H1 (cell line): Measurements from ENCODE around the gene CAMKMT. TPM values are rescaled to one million over a fixed set of nuclear protein-coding genes. Genes with fewer than 3 reads are reported as not detected.

ENCODE experiments used
- CTCF ChIA-PET: fragments of 300-600 bp; sonication (Branson Sonifier 250); formaldehyde crosslinking; loops from one replicate; lab custom pipeline; 2021; ENCODE audit not compliant: partially characterized antibody; lab: Charles Lee
- POLR2A ChIA-PET: fragments of 300-600 bp; sonication (Branson Sonifier 250); formaldehyde crosslinking; loops from one replicate; lab custom pipeline; 2021; ENCODE audit warnings: inconsistent platforms; ENCODE audit not compliant: partially characterized antibody; lab: Charles Lee
- DNase-seq, 2 experiments: peaks; one replicate each; pipeline versions ENCODE4 v3.0.0 to v3.0.0-alpha.2; 2010 to 2022; ENCODE audit warnings: low spot score in 2 of 2, low read depth in 1 of 2, mixed read lengths in 1 of 2
- FAIRE-seq: peaks from 2 replicates; lab custom pipeline; 2011; peaks lifted over from hg19 to GRCh38; lab: Jason Lieb, UNC
- H2AFZ ChIP-seq: 2 replicates; pipeline ENCODE4 v1.8.1; 2012; ENCODE audit warnings: low read length, inconsistent platforms
- H2AK5ac ChIP-seq: 2 replicates; pipeline ENCODE4 v1.6.1; 2013; ENCODE audit warnings: low read depth, low read length
- H2BK120ac ChIP-seq: replicated peaks from 2 replicates; pipeline ENCODE3; 2013; ENCODE audit warnings: low read depth, low read length, inconsistent platforms
- H2BK12ac ChIP-seq: 2 replicates; pipeline ENCODE4 v1.6.1; 2013; ENCODE audit warnings: low read depth, low read length
- H2BK15ac ChIP-seq: 2 replicates; pipeline ENCODE4 v1.6.1; 2013; ENCODE audit warnings: low read length
- H2BK20ac ChIP-seq: 2 replicates; pipeline ENCODE4 v1.6.1; 2013; ENCODE audit warnings: low read length
- H2BK5ac ChIP-seq: 2 replicates; pipeline ENCODE4 v1.6.1; 2013; ENCODE audit warnings: low read depth, low read length
- H3K14ac ChIP-seq: 2 replicates; pipeline ENCODE4 v1.6.1; 2013; ENCODE audit warnings: inconsistent platforms; ENCODE audit not compliant: insufficient read length
- H3K18ac ChIP-seq: 2 replicates; pipeline ENCODE4 v1.6.1; 2013; ENCODE audit warnings: low read length; ENCODE audit errors: extremely low read depth
- H3K23ac ChIP-seq: 2 replicates; pipeline ENCODE4 v1.6.1; 2013; ENCODE audit warnings: inconsistent platforms; ENCODE audit not compliant: insufficient read length
- H3K23me2 ChIP-seq: 2 replicates; pipeline ENCODE4 v1.6.1; 2013; ENCODE audit warnings: low read depth, low read length
- H3K27ac ChIP-seq: 2 replicates; pipeline ENCODE4 v1.6.1; 2011; ENCODE audit warnings: low read depth, low read length, inconsistent platforms
- H3K27me3 ChIP-seq, 4 experiments: replicated peaks in 1 of 4; 1 replicate in 1 of 4; 2 replicates in 3 of 4; pipeline versions ENCODE4 v1.6.1 to v1.8.1; 2011 to 2013; ENCODE audit warnings: low read length in 3 of 4, mild to moderate bottlenecking in 3 of 4, inconsistent platforms in 2 of 4, mixed read lengths in 2 of 4, moderate library complexity in 1 of 4; ENCODE audit not compliant: control insufficient read depth in 3 of 4, insufficient read depth in 3 of 4; ENCODE audit errors: extremely low read depth in 1 of 4
- H3K36me3 ChIP-seq, 4 experiments: 2 replicates each; pipeline versions ENCODE4 v1.6.1 to v1.8.1; 2011 to 2013; ENCODE audit warnings: mild to moderate bottlenecking in 4 of 4, low read length in 3 of 4, moderate library complexity in 2 of 4, control low read depth in 1 of 4, inconsistent platforms in 1 of 4; ENCODE audit not compliant: insufficient read depth in 4 of 4, control insufficient read depth in 2 of 4
- H3K4ac ChIP-seq: replicated peaks from 2 replicates; pipeline ENCODE3; 2013; ENCODE audit warnings: low read length, low read depth, mixed read lengths, inconsistent platforms; ENCODE audit not compliant: insufficient read length
- H3K4me1 ChIP-seq, 4 experiments: replicated peaks in 1 of 4; 1 replicate in 1 of 4; 2 replicates in 3 of 4; pipeline versions ENCODE4 v1.6.1 to v1.8.1; 2011 to 2013; ENCODE audit warnings: low read length in 3 of 4, inconsistent platforms in 2 of 4, mixed read lengths in 1 of 4; ENCODE audit not compliant: insufficient read depth in 4 of 4, control insufficient read depth in 3 of 4
- H3K4me2 ChIP-seq, 2 experiments: 2 replicates each; pipeline versions ENCODE4 v1.6.1 to v1.8.1; 2011 to 2013; ENCODE audit warnings: low read depth in 2 of 2, low read length in 2 of 2, control low read depth in 1 of 2, inconsistent platforms in 1 of 2, mild to moderate bottlenecking in 1 of 2; ENCODE audit not compliant: insufficient read depth in 1 of 2
- H3K4me3 ChIP-seq, 4 experiments: fragments of 200-600, 300-600 bp in 1 of 4; sonication (generic), shearing (Covaris generic), sonication (Bioruptor Twin) in 1 of 4; 2 replicates each; pipeline versions ENCODE4 v1.5.1 to v1.8.1; 2011 to 2016; ENCODE audit warnings: low read length in 4 of 4, low read depth in 3 of 4, control low read depth in 2 of 4, inconsistent platforms in 2 of 4, mild to moderate bottlenecking in 2 of 4, mixed read lengths in 1 of 4, moderate library complexity in 1 of 4; ENCODE audit not compliant: insufficient read depth in 2 of 4; ENCODE audit errors: extremely low read depth in 1 of 4
- H3K56ac ChIP-seq: replicated peaks from 2 replicates; pipeline ENCODE3; 2013; ENCODE audit warnings: low read depth, mild to moderate bottlenecking, mixed read lengths, low read length, inconsistent platforms; ENCODE audit not compliant: insufficient read length
- H3K79me1 ChIP-seq: 2 replicates; pipeline ENCODE4 v1.6.1; 2013; ENCODE audit warnings: low read depth, low read length, control low read depth
- H3K79me2 ChIP-seq, 2 experiments: 2 replicates each; pipeline versions ENCODE4 v1.6.1 to v1.8.1; 2012 to 2013; ENCODE audit warnings: low read length in 2 of 2, mild to moderate bottlenecking in 2 of 2, inconsistent platforms in 1 of 2; ENCODE audit not compliant: insufficient read depth in 2 of 2, control insufficient read depth in 1 of 2
- H3K9ac ChIP-seq, 4 experiments: replicated peaks in 1 of 4; 1 replicate in 1 of 4; 2 replicates in 3 of 4; pipeline versions ENCODE4 v1.6.1 to v1.8.1; 2011 to 2013; ENCODE audit warnings: low read depth in 3 of 4, low read length in 3 of 4, control low read depth in 2 of 4, mild to moderate bottlenecking in 2 of 4, moderate library complexity in 2 of 4, inconsistent platforms in 1 of 4; ENCODE audit errors: extremely low read depth in 1 of 4
- H3K9me3 ChIP-seq, 2 experiments: 2 replicates each; pipeline versions ENCODE4 v1.6.1 to v1.8.1; 2012 to 2013; ENCODE audit warnings: mild to moderate bottlenecking in 2 of 2, moderate library complexity in 2 of 2, control low read depth in 1 of 2, inconsistent platforms in 1 of 2, low read depth in 1 of 2, low read length in 1 of 2, mixed read lengths in 1 of 2; ENCODE audit not compliant: insufficient read depth in 2 of 2
- H4K20me1 ChIP-seq, 2 experiments: replicated peaks in 1 of 2; 2 replicates each; pipeline versions ENCODE3 to v1.8.1; 2011 to 2013; ENCODE audit warnings: inconsistent platforms in 2 of 2, low read length in 2 of 2, mild to moderate bottlenecking in 1 of 2; ENCODE audit not compliant: insufficient read depth in 2 of 2, control insufficient read depth in 1 of 2
- H4K5ac ChIP-seq: 2 replicates; pipeline ENCODE4 v1.6.1; 2013; ENCODE audit warnings: low read length, low read depth, mixed read lengths, inconsistent platforms; ENCODE audit not compliant: insufficient read length
- H4K8ac ChIP-seq: 2 replicates; pipeline ENCODE4 v1.8.0; 2013; ENCODE audit warnings: mild to moderate bottlenecking, moderate library complexity, low read length, inconsistent platforms; ENCODE audit not compliant: insufficient read depth; ENCODE audit errors: extremely low read depth
- H4K91ac ChIP-seq: replicated peaks from 2 replicates; pipeline ENCODE3; 2013; ENCODE audit warnings: low read length, mixed read lengths, inconsistent platforms; ENCODE audit not compliant: insufficient read length
- EGR1 ChIP-seq: IDR thresholded peaks from 2 replicates; pipeline ENCODE4 v1.6.1; 2011; ENCODE audit warnings: low read depth, low read length, borderline replicate concordance
- EZH2 ChIP-seq: fragments of 200-600 bp; sonication (generic); IDR thresholded peaks from 2 replicates; pipeline ENCODE4 v1.7.1; 2012; ENCODE audit warnings: low read depth, mild to moderate bottlenecking, moderate library complexity, low read length, inconsistent platforms; ENCODE audit not compliant: severe bottlenecking
- FOSL1 ChIP-seq: IDR thresholded peaks from 2 replicates; pipeline ENCODE4 v1.6.1; 2011; ENCODE audit warnings: mild to moderate bottlenecking, low read depth, low read length, moderate library complexity; ENCODE audit not compliant: insufficient read depth
- HDAC2 ChIP-seq, 2 experiments: fragments of 300-600 bp in 1 of 2; sonication (generic) in 1 of 2; IDR thresholded peaks; 2 replicates each; pipeline ENCODE4 v1.6.1; 2011 to 2012; ENCODE audit warnings: low read depth in 2 of 2, low read length in 2 of 2, mild to moderate bottlenecking in 2 of 2, moderate library complexity in 2 of 2, borderline replicate concordance in 1 of 2, inconsistent platforms in 1 of 2
- TBP ChIP-seq: IDR thresholded peaks from 2 replicates; pipeline ENCODE4 v1.6.1; 2011; ENCODE audit warnings: low read depth, low read length, improper control_type of control experiment
- WGBS, 2 experiments: shearing (Covaris generic) in 1 of 2; methylation state at CpG; one replicate each; pipeline versions ENCODE4 v1.1.6 to v1.1.7; 2013 to 2015; ENCODE audit warnings: low lambda C conversion rate in 2 of 2, mixed read lengths in 2 of 2, inconsistent platforms in 1 of 2, low coverage in 1 of 2, missing lambda C conversion rate in 1 of 2; ENCODE audit not compliant: insufficient replicate concordance in 2 of 2, insufficient coverage in 1 of 2, insufficient read length in 1 of 2; ENCODE audit errors: extremely low coverage in 1 of 2, missing lambda C conversion rate in 1 of 2; 5-methylcytosine and 5-hydroxymethylcytosine counted together
- polyA plus RNA-seq, 7 experiments: library from polyadenylated mRNA; depleted of rRNA in 3 of 7; stranded (reverse) in 5 of 7; unstranded in 2 of 7; fragments of >200 nt in 5 of 7; fragments of 200-250 nt in 2 of 7; gene quantifications; 1 replicate in 5 of 7; 2 replicates in 1 of 7; 4 replicates in 1 of 7; pipeline versions ENCODE4 v1.2.1 to v1.2.3, GENCODE V29; 2011 to 2013; ENCODE audit warnings: missing spikeins in 2 of 7, mixed read lengths in 2 of 7
- total RNA-seq: library from RNA; stranded (reverse); fragmentation: NEBNext Ultra II Directional; extraction: Animal tissue kit (Norgen Biotek cat#: 25700); gene quantifications from 2 replicates; pipeline ENCODE4 v1.2.1, GENCODE V29; 2021
- TF ChIP-seq, protein P1 (sequence below): IDR thresholded peaks from 2 replicates; pipeline ENCODE4 v1.6.1; 2012; ENCODE audit warnings: low read length, inconsistent platforms
- TF ChIP-seq, protein P2 (sequence below), 3 experiments: IDR thresholded peaks; 1 replicate in 2 of 3; 2 replicates in 1 of 3; pipeline versions ENCODE4 v1.5.1 to v1.6.1; 2011; ENCODE audit warnings: low read length in 3 of 3, mild to moderate bottlenecking in 3 of 3, inconsistent platforms in 2 of 3, low read depth in 1 of 3, moderate library complexity in 1 of 3; ENCODE audit not compliant: insufficient read depth in 1 of 3; ENCODE audit errors: control extremely low read depth in 1 of 3

Gene CAMKMT
- total and polyA plus RNA-seq, 2 of the 8 experiments (the other 6 are each of a cell fraction or from before 2014, with no cell fraction given), result 14.7 to 22.4 TPM

DNA sequence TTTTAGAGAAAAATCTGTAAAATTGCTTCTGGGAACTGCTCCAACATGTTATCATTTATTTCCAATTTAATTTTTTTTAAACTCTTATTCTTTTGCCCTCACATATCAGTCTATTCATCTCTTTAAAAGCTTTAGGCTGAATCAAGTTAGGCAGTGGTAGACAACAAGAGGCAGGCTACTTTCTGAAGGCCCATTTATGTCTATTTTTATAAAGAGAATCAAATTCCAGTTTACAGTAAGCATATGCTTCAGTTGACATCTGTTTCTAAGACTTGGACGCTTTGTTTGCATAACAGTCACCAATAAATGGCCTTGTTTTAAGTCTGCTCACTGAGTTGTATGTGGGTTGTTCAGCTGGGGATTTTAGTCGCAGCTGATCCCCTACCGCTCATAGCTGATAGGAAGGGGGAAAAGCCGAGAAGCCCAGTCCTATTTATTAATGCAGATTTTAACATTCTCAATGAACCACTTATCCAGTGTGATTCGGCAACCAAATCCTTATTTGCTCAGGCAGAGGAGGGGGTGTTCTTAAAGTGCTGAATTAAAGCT lies 319.3 kb downstream of the CAMKMT start:
- Histone ChIP-seq H2BK15ac (no peak overlapping the region), H3K23ac (no peak overlapping the region), H3K9me3 (no peaks in the 10 kb centered on the region), H3K56ac (no peak overlapping the region), H2BK12ac (no peak overlapping the region), H3K36me3 (no peaks in the 10 kb centered on the region), H3K4me2 (no peak overlapping the region; a peak in 1 of 4 replicates), H3K4ac (no peak overlapping the region), H3K9ac (no peak overlapping the region), H4K8ac (no peak overlapping the region), H3K27me3 (no peaks in the 10 kb centered on the region), H2BK120ac (no peak overlapping the region), H3K79me1 (0 out of 2 replicates have a peak, but pooled peaks cover 2% of the 10 kb centered on the region), H2AK5ac (no peak overlapping the region), H3K14ac (no peak overlapping the region), H3K27ac (no peak overlapping the region), H2AFZ (no peak overlapping the region), H2BK20ac (no peak overlapping the region), H3K18ac (no peak overlapping the region), H3K4me1 (peaks cover 0 to 11% (median 2%) of the 10 kb centered on the region in 4 experiments; a peak in 4 of 7 replicates), H4K20me1 (no peaks in the 10 kb centered on the region), H3K4me3 (no peak overlapping the region), H2BK5ac (no peak overlapping the region), H4K91ac (no peak overlapping the region), H3K79me2 (no peaks in the 10 kb centered on the region), H4K5ac (no peak overlapping the region), H3K23me2 (no peaks in the 10 kb centered on the region)
- 67% methylated on average over 5 of the region's 5 CpGs; no CpG with 5 or more reads in 1 of the 2 experiments for WGBS, 2 experiments
- CTCF ChIA-PET, result interaction anchor here (0.5 to 1.9 kb wide), 9 partner anchors 9 to 289 kb away, joined by 3 to 10 read pairs (median 3); no protein-coding TSS in a partner anchor
- FAIRE-seq (no peak), DNase-seq (no peak)
- POLR2A ChIA-PET, result interaction anchor here (1.0 kb wide), 1 partner anchor 28 kb away, joined by 5 read pairs; no protein-coding TSS in a partner anchor
- TF ChIP-seq, protein P1, sequence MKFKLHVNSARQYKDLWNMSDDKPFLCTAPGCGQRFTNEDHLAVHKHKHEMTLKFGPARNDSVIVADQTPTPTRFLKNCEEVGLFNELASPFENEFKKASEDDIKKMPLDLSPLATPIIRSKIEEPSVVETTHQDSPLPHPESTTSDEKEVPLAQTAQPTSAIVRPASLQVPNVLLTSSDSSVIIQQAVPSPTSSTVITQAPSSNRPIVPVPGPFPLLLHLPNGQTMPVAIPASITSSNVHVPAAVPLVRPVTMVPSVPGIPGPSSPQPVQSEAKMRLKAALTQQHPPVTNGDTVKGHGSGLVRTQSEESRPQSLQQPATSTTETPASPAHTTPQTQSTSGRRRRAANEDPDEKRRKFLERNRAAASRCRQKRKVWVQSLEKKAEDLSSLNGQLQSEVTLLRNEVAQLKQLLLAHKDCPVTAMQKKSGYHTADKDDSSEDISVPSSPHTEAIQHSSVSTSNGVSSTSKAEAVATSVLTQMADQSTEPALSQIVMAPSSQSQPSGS, result no peak
- TF ChIP-seq EZH2 (no peak), TBP (no peak), EGR1 (no peak), FOSL1 (no peak), HDAC2 (IDR thresholded peaks at IDR 0.05; ENCODE audit: borderline replicate concordance in 1 of 2, low read depth in 2 of 2, low read length in 2 of 2) (no peak)
- TF ChIP-seq, protein P2, sequence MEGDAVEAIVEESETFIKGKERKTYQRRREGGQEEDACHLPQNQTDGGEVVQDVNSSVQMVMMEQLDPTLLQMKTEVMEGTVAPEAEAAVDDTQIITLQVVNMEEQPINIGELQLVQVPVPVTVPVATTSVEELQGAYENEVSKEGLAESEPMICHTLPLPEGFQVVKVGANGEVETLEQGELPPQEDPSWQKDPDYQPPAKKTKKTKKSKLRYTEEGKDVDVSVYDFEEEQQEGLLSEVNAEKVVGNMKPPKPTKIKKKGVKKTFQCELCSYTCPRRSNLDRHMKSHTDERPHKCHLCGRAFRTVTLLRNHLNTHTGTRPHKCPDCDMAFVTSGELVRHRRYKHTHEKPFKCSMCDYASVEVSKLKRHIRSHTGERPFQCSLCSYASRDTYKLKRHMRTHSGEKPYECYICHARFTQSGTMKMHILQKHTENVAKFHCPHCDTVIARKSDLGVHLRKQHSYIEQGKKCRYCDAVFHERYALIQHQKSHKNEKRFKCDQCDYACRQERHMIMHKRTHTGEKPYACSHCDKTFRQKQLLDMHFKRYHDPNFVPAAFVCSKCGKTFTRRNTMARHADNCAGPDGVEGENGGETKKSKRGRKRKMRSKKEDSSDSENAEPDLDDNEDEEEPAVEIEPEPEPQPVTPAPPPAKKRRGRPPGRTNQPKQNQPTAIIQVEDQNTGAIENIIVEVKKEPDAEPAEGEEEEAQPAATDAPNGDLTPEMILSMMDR (IDR thresholded peaks at IDR 0.05; ENCODE audit: control extremely low read depth in 1 of 3, insufficient read depth in 1 of 3, low read depth in 1 of 3, low read length in 3 of 3), result no peak
